Activated naive CD8-positive, alpha-beta T cell treated with anti-CD3 and anti-CD28 coated beads, Interleukin-2, amount 10 ng/mL, durations not matched to agents 7 days and 5 days (primary cell): Measurements from ENCODE around the gene HOXB2. TPM values are rescaled to one million over a fixed set of nuclear protein-coding genes. Genes with fewer than 3 reads are reported as not detected.

Experiments
- ATAC-seq: fragments of 150-1000 bp; cut with Tn5 transposase; one replicate; pipeline ENCODE4 v1.10.0; 2021; ENCODE audit warnings: low read depth, moderate library complexity
- POLR2A ChIA-PET: fragments of 350-600 bp; sonication (Branson Sonifier 250); formaldehyde crosslinking; loops from one replicate; lab custom pipeline; 2021; ENCODE audit warnings: antibody characterized with exemption; lab: Charles Lee
- DNase-seq: peaks from one replicate; pipeline ENCODE4 v3.0.0; 2021
- H3K27ac Mint-ChIP-seq: one replicate; pipeline ENCODE4 v1.8.0; 2022; ENCODE audit warnings: mild to moderate bottlenecking, mixed read lengths
- H3K27me3 Mint-ChIP-seq: one replicate; pipeline ENCODE4 v1.8.0; 2022; ENCODE audit warnings: mild to moderate bottlenecking, moderate library complexity, mixed read lengths
- H3K36me3 Mint-ChIP-seq: one replicate; pipeline ENCODE4 v1.8.0; 2021; ENCODE audit warnings: mild to moderate bottlenecking, mixed read lengths
- H3K4me1 Mint-ChIP-seq: one replicate; pipeline ENCODE4 v1.8.0; 2021; ENCODE audit warnings: mixed read lengths
- H3K4me3 Mint-ChIP-seq: one replicate; pipeline ENCODE4 v1.8.0; 2022; ENCODE audit warnings: mild to moderate bottlenecking, moderate library complexity, mixed read lengths
- H3K9me3 Mint-ChIP-seq: one replicate; pipeline ENCODE4 v1.8.0; 2021; ENCODE audit warnings: mixed read lengths
- total RNA-seq, 2 experiments: library from RNA; stranded (reverse); gene quantifications; one replicate each; pipeline ENCODE4 v1.2.3, GENCODE V29; 2021

Gene HOXB2
- total RNA-seq, 2 experiments from 2014 or later = 19.5 to 20.0 TPM

- Mint-ChIP-seq H3K27ac (no peak overlapping the region), H3K9me3 (no peaks in the 10 kb centered on the region), H3K36me3 (peaks cover 3% of the 10 kb centered on the region), H3K27me3 (peaks cover 34% of the 10 kb centered on the region), H3K4me3 (no peak overlapping the region), H3K4me1 (no peaks in the 10 kb centered on the region)
- no peak for DNase-seq
- POLR2A ChIA-PET = no interaction called here
- ATAC-seq = no peak
Observed at GRCh38 chr17:48529683-48530009, 15.3 kb downstream of the HOXB2 start.

GRCh38 chr17:48528936-48529682 lies 15.8 kb downstream of the HOXB2 start:
- Mint-ChIP-seq H3K4me1 (no peaks in the 10 kb centered on the region), H3K9me3 (no peaks in the 10 kb centered on the region), H3K27ac (no peak overlapping the region), H3K27me3 (peaks cover 39% of the 10 kb centered on the region), H3K36me3 (peaks cover 3% of the 10 kb centered on the region), H3K4me3 (no peak overlapping the region)
- POLR2A ChIA-PET = interaction anchor here (0.5 kb wide), 1 partner anchor 331 kb away, joined by 3 read pairs; no protein-coding TSS in a partner anchor
- DNase-seq = no peak
- no peak for ATAC-seq

GRCh38 chr17:48528153-48528935 lies 16.6 kb downstream of the HOXB2 start:
- ATAC-seq = no peak

GRCh38 chr17:48527547-48527932 lies 17.4 kb downstream of the HOXB2 start:
- Mint-ChIP-seq H3K27ac (no peak overlapping the region), H3K4me3 (no peak overlapping the region), H3K4me1 (no peaks in the 10 kb centered on the region), H3K27me3 (peaks cover 52% of the 10 kb centered on the region), H3K36me3 (peaks cover 3% of the 10 kb centered on the region), H3K9me3 (no peaks in the 10 kb centered on the region)
- no peak for DNase-seq
- no peak for ATAC-seq
- POLR2A ChIA-PET = interaction anchor here (1.1 kb wide), 1 partner anchor 16 kb away, joined by 4 read pairs; no protein-coding TSS in a partner anchor

More at GRCh38 chr17:48528153-48528935, 16.6 kb downstream of the HOXB2 start:
- DNase-seq = no peak
- H3K36me3 Mint-ChIP-seq = peaks cover 3% of the 10 kb centered on the region
- no peaks in the 10 kb centered on the region for H3K4me1 Mint-ChIP-seq
- no peak overlapping the region for H3K27ac Mint-ChIP-seq
- POLR2A ChIA-PET = interaction anchor here (0.5 kb wide), 1 partner anchor 330 kb away, joined by 3 read pairs; no protein-coding TSS in a partner anchor
- H3K4me3 Mint-ChIP-seq = no peak overlapping the region
- H3K27me3 Mint-ChIP-seq = peaks cover 47% of the 10 kb centered on the region
- H3K9me3 Mint-ChIP-seq = no peaks in the 10 kb centered on the region

- H3K27me3 Mint-ChIP-seq = peaks cover 54% of the 10 kb centered on the region
- no peak overlapping the region for H3K27ac Mint-ChIP-seq
- peaks cover 3% of the 10 kb centered on the region for H3K36me3 Mint-ChIP-seq
- H3K4me3 Mint-ChIP-seq = no peak overlapping the region
- ATAC-seq = no peak
- DNase-seq = no peak
- POLR2A ChIA-PET = interaction anchor here (0.6 to 1.1 kb wide), 2 partner anchors 15 to 38 kb away, joined by 4 read pairs; no protein-coding TSS in a partner anchor
- H3K4me1 Mint-ChIP-seq = no peaks in the 10 kb centered on the region
- H3K9me3 Mint-ChIP-seq = no peaks in the 10 kb centered on the region
Observed at GRCh38 chr17:48526608-48527546, 18.0 kb downstream of the HOXB2 start.

- ATAC-seq (no peak), DNase-seq (no peak)
- Mint-ChIP-seq H3K27ac (no peak overlapping the region), H3K4me3 (no peak overlapping the region), H3K9me3 (no peaks in the 10 kb centered on the region), H3K4me1 (peaks cover 5% of the 10 kb centered on the region), H3K27me3 (peaks cover 62% of the 10 kb centered on the region), H3K36me3 (peaks cover 3% of the 10 kb centered on the region)
- POLR2A ChIA-PET = no interaction called here
Observed at GRCh38 chr17:48523010-48523409, 21.9 kb downstream of the HOXB2 start.

GRCh38 chr17:48522031-48522653 lies 22.8 kb downstream of the HOXB2 start:
- peaks cover 65% of the 10 kb centered on the region for H3K27me3 Mint-ChIP-seq
- peaks cover 12% of the 10 kb centered on the region for H3K4me1 Mint-ChIP-seq
- H3K36me3 Mint-ChIP-seq = peaks cover 3% of the 10 kb centered on the region
- ATAC-seq (no peak), DNase-seq (no peak)
- POLR2A ChIA-PET = interaction anchor here (1.2 kb wide), 1 partner anchor 9 kb away, joined by 3 read pairs; no protein-coding TSS in a partner anchor
- H3K9me3 Mint-ChIP-seq = no peaks in the 10 kb centered on the region
- no peak overlapping the region for H3K27ac Mint-ChIP-seq
- no peak overlapping the region for H3K4me3 Mint-ChIP-seq

- Mint-ChIP-seq H3K27ac (no peak overlapping the region), H3K4me3 (no peak overlapping the region), H3K4me1 (peaks cover 14% of the 10 kb centered on the region), H3K36me3 (peaks cover 4% of the 10 kb centered on the region), H3K27me3 (peaks cover 65% of the 10 kb centered on the region), H3K9me3 (no peaks in the 10 kb centered on the region)
- DNase-seq (no peak), ATAC-seq (no peak)
- POLR2A ChIA-PET = interaction anchor here (0.9 kb wide), 1 partner anchor 15 kb away, joined by 4 read pairs; no protein-coding TSS in a partner anchor
Observed at GRCh38 chr17:48520631-48521079, 24.3 kb downstream of the HOXB2 start.

GRCh38 chr17:48519427-48519826 lies 25.5 kb downstream of the HOXB2 start:
- Mint-ChIP-seq H3K4me1 (peaks cover 20% of the 10 kb centered on the region), H3K27ac (peak overlapping the region; percentile 39), H3K9me3 (no peaks in the 10 kb centered on the region), H3K36me3 (peaks cover 2% of the 10 kb centered on the region), H3K4me3 (peak overlapping the region; percentile 36), H3K27me3 (peaks cover 65% of the 10 kb centered on the region)
- no peak for ATAC-seq
- POLR2A ChIA-PET = interaction anchor here (0.7 kb wide), 1 partner anchor 13 kb away, joined by 3 read pairs; no protein-coding TSS in a partner anchor
- no peak for DNase-seq

- H3K27me3 Mint-ChIP-seq = peaks cover 49% of the 10 kb centered on the region
- H3K4me1 Mint-ChIP-seq = peaks cover 38% of the 10 kb centered on the region
- H3K4me3 Mint-ChIP-seq = no peak overlapping the region
- POLR2A ChIA-PET = interaction anchor here (1.3 kb wide), 1 partner anchor 11 kb away, joined by 3 read pairs; no protein-coding TSS in a partner anchor
- no peak overlapping the region for H3K27ac Mint-ChIP-seq
- peaks cover 3% of the 10 kb centered on the region for H3K36me3 Mint-ChIP-seq
- no peaks in the 10 kb centered on the region for H3K9me3 Mint-ChIP-seq
- ATAC-seq (no peak), DNase-seq (no peak)
Observed at GRCh38 chr17:48517478-48517877, 27.4 kb downstream of the HOXB2 start.

GRCh38 chr17:48515925-48516900 lies 28.7 kb downstream of the HOXB2 start:
- Mint-ChIP-seq H3K27me3 (peaks cover 45% of the 10 kb centered on the region), H3K4me1 (peaks cover 46% of the 10 kb centered on the region), H3K9me3 (no peaks in the 10 kb centered on the region), H3K4me3 (no peak overlapping the region), H3K27ac (no peak overlapping the region), H3K36me3 (peaks cover 7% of the 10 kb centered on the region)
- no peak for ATAC-seq
- POLR2A ChIA-PET = interaction anchor here (0.7 to 1.3 kb wide), 3 partner anchors 10 to 72 kb away, joined by 3 to 4 read pairs (median 3); no protein-coding TSS in a partner anchor
- no peak for DNase-seq
